Measurements from ENCODE around the gene ERN1.

- TF ChIP-seq, protein P1, sequence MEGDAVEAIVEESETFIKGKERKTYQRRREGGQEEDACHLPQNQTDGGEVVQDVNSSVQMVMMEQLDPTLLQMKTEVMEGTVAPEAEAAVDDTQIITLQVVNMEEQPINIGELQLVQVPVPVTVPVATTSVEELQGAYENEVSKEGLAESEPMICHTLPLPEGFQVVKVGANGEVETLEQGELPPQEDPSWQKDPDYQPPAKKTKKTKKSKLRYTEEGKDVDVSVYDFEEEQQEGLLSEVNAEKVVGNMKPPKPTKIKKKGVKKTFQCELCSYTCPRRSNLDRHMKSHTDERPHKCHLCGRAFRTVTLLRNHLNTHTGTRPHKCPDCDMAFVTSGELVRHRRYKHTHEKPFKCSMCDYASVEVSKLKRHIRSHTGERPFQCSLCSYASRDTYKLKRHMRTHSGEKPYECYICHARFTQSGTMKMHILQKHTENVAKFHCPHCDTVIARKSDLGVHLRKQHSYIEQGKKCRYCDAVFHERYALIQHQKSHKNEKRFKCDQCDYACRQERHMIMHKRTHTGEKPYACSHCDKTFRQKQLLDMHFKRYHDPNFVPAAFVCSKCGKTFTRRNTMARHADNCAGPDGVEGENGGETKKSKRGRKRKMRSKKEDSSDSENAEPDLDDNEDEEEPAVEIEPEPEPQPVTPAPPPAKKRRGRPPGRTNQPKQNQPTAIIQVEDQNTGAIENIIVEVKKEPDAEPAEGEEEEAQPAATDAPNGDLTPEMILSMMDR (IDR thresholded peaks at IDR 0.05; ENCODE audit: borderline replicate concordance, extremely low read depth, low read length, poor library complexity, severe bottlenecking), result no peak
- TF ChIP-seq EZH2 (IDR thresholded peaks at IDR 0.05; ENCODE audit: borderline replicate concordance, low read depth, low read length, severe bottlenecking), result no peak
These were observed 5.1 kb upstream of the ERN1 start for GRCh38 chr17:64135000-64135399.

All from DND-41 (cell line).